ENCODE data around the gene ZNF862. TPM values are rescaled to one million over a fixed set of nuclear protein-coding genes. Genes with fewer than 3 reads are reported as not detected.

Gene ZNF862
- 6.8 and 11.5 TPM in 2 replicates for total RNA-seq

GRCh38 chr7:149838224-149838991 is at the start of gene ZNF862:
Gene ZNF862 (plus strand): TSS chr7:149838375. CDS start chr7:149838612, 237 bp downstream.

GRCh38 chr7:149873074-149873969 is 35.1 kb downstream of the ZNF862 start, which contains the start of gene ATP6V0E2:
Gene ATP6V0E2 (plus strand): TSS chr7:149873969. CDS start chr7:149874066, 97 bp downstream.

Other genes starting within 250 kb of the ZNF862 start
- gene ZNF467, start 64.8 kb upstream of the ZNF862 start, total RNA-seq: 0.28 TPM in 2 replicates
- gene ATP6V0E2, start 35.6 kb downstream of the ZNF862 start, total RNA-seq: 9.8 TPM in 2 replicates

All from smooth muscle cell of bladder (primary cell).